Endothelial cell of hepatic sinusoid (primary cell): ENCODE data around the gene BDKRB2.

Experiments used
- in situ Hi-C: cut with HindIII; loops from 2 replicates; pipeline ENCODE4 v1.10.0; 2017; ENCODE audit warnings: low sequenced_read_pairs

Gene BDKRB2

DNA sequence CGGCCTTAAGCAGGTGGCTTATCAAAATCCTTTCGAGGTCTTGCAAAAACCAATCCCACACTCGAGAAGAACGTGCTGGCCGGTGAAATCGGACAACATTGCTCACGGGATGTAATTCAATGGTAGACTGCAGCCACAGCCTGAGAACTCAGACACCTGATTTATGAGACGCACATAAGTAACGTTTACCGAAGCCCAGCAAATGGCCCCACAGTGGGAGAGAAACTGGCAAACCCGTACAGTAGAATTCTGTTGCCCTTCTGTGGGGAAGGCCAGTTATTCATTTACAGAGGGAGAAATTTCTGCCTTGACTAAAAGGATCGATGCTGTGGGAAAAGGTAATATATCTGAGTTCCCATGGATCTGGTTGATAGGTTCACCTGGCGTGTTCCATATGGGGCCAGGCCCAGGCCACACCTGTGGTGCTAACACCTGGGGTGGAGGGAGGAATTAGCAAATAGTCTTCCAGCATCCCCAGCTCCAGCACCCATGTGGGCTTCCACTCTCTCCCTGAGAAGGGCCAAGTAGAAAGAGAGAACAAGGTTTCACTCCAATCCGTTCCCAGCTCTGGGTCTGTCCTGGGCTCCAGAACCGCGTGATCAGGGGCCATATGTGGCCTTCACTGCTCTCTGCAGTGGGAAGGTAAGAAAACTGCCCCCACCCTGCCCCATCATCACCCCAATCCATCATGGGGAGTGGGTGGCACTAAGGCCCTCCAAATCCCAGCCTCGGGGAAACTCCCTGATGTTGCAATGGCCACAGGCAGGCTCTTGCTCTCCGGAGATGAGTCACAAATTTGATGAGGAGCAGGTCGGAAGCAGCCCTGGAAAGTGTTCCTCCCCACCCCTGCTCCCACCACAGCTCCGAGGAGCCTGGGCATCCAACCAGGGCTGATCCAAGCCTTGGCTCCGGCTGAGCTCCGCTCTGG lies 64.1 kb downstream of the BDKRB2 start:
- in situ Hi-C loops: no loop called here

GRCh38 chr14:96269359-96269710 lies 64.7 kb downstream of the BDKRB2 start:
- in situ Hi-C loops: no loop called here

DNA sequence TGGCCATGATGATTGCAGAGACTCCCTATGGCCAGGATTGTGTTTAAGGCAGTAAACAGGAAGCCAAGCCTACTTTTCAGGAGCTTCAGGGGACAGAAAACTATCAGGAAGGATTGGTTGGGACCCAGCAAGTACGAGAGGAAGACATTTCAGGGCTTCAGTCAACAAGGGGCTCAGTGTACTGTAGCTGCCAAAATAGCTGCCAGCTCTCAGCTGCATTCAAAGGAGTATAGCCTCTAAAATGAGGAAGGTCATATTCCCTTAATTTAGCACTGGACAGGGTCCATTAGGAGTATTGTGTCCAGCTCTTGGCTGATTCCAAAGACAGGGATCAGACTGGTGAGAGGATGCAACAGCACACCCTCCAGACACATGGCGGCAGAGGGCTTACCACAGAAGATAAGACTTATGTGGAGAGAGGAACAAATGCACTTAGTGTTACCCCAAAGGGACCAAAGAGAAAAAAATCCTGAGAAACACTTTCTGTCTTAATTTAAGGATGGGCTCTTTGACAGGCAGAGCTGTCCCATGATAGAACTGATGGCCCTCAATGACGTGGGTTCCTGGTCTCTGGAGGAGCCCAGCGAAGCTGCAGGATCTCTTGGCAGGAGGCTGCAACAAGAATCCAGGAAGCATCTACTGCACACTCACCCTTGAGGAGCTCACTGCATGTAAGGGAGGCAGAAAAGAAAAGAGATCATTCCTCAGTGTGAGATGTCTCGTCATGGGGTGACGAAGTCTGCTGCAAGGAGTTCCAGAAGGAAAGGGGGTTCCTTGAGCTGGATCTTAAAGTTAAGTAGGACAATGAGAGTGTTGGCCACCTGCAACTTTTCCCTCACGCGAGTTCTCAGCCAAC lies 66.2 kb downstream of the BDKRB2 start:
- in situ Hi-C loops: loop anchor here (5.0 kb wide), 1 partner anchor 723 kb away; no protein-coding TSS in a partner anchor

- in situ Hi-C loops: loop anchor here (5.0 kb wide), 1 partner anchor 724 kb away; no protein-coding TSS in a partner anchor
Observed at GRCh38 chr14:96271421-96271762, 66.8 kb downstream of the BDKRB2 start.

DNA sequence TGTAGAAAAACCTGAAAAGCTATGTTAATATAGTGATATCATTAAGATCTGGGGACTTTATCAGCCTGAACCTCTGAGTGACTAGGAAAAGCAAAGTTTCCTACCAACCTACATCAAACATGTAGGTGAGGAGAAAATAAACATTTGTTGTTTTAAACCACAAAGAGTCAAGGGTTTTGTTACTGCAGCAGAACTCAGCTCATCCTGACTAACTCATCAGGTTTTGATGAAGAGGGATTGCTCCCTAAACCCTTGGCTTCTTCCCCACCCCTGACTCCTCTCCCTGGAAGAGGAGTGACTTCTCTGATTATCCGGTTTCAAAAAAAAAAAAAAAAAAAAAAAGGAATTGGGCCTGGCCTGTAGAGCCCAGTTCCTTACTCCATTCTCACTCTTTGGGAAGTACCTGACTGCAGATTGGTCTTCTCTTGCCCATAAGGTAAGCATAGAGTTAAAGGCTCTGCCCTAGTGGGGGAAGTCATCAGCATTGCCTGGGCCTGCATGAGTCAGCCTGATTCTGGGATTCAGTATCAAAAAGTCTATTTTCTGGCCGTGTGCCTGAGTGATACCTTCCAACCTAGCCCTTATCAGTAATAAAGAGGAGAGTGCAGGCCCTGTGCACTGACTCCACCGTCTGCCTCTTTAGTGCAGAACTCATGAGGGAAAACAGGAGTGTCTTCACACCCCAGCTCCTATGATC lies 68.3 kb downstream of the BDKRB2 start:
- in situ Hi-C loops: loop anchor here (5.0 kb wide), 1 partner anchor 726 kb away; no protein-coding TSS in a partner anchor

- in situ Hi-C loops: loop anchor here (5.0 kb wide), 1 partner anchor 726 kb away; no protein-coding TSS in a partner anchor
Observed at GRCh38 chr14:96273629-96274028, 69.0 kb downstream of the BDKRB2 start.

- in situ Hi-C loops: loop anchor here (5.0 kb wide), 1 partner anchor 727 kb away; no protein-coding TSS in a partner anchor
Observed at GRCh38 chr14:96274122-96274521, 69.5 kb downstream of the BDKRB2 start.

- in situ Hi-C loops: loop anchor here (5.0 kb wide), 1 partner anchor 727 kb away; no protein-coding TSS in a partner anchor
Observed at GRCh38 chr14:96274543-96274942, 69.9 kb downstream of the BDKRB2 start.

DNA sequence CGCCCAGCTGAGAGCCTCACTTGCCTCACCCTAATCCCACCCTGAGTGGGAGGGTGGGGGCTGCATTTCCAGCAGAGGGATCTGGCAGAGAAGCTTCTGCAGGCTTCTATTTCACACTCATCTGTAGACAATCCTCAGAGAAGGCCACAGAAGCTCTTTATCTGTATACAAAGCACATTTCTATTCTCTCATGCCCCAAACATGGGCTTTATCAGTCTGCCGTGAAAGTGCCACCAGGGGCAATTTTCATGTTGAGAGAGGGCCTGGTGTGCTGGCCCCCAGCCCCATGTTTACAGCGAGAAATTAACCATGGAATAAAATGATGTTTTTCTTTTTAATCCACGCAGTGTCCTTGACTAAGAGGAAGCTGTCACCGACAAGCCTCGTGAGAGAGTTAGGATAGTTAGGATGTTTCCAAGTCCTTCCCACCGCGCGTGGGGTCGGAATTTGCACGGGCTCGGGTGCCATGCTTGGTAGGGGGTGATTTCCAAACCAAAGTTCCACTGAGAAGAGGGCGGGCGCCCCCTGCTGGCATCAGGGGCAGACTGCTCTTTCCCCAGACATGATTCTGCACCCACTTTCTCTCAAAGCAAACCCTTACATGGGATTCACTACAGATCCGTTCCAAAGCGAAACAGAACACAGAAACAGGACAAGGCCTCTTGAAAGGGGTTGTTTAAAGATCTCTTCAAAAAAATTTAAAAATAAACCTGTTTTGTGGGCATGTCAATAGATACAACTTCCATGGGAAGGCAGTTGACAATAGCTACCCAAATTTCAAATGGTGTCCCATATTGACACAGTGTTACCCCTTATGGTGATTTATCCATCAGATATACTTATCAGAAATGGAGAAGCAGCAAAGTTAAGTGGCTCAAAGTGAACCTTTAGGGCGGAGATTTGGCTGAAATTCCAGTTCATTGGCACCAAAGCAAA lies 70.8 kb downstream of the BDKRB2 start:
- in situ Hi-C loops: no loop called here

DNA sequence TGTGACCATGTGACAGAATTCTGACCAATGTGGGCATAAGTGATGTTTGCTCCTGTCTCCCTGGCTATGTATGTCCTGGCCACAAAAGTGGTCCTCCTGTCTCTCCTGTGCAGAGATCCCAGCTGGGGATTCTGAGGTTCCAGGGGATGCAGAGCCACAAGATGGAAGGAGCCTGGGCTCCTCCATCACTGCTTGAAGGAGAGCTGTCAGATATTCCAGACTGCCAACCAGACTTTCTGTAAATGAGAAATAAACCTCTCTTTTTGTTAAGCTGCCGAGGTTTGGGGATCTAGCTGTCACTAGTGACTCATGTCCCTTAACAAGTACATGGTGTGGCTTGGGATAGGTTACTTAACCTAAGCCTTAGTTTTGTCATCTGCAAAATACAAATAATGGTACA lies 73.3 kb downstream of the BDKRB2 start:
- in situ Hi-C loops: no loop called here

GRCh38 chr14:96279564-96279963 lies 74.9 kb downstream of the BDKRB2 start:
- in situ Hi-C loops: no loop called here

GRCh38 chr14:96280104-96280503 lies 75.5 kb downstream of the BDKRB2 start:
- in situ Hi-C loops: no loop called here

DNA sequence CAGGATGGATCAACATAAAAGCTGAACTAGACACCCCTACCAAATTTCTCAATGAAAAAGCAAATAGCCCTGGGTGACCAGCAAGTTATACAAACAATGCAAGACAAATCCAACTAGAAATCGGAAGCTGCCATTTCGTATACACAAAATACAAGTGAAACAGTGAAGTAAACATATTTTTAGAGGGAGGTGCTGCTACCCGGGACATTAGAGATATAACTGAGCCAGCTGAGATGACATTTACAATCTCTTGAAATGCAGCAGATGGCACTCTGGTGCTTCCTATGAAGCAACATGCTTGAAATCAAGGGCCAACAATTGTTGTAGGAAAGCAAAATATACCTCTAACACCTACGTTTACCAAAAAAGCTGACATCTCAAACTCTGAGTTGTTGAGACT lies 76.8 kb downstream of the BDKRB2 start:
- in situ Hi-C loops: no loop called here

- in situ Hi-C loops: no loop called here
Observed at GRCh38 chr14:96284008-96284407, 79.4 kb downstream of the BDKRB2 start.

- in situ Hi-C loops: no loop called here
Observed at GRCh38 chr14:96284430-96284829, 79.8 kb downstream of the BDKRB2 start.

DNA sequence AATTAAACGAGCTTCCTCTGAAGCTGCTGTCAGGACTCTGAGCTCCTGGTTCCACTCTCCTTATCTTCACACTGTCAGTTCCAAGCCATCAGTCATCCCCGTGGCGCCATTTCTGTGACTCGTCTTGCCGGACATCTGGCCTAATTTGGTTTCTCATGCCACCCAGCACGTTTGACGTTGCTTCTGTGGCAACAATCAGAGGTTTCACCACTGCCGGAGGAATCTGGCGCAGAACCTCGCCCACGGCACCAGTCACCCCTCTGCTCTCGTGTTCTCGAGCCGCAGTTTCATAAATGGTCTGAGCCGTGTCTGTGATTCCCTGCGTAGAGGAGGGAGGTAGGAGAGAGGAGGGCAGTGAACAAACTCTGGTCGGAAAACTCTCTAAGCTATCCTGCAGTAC lies 81.0 kb downstream of the BDKRB2 start:
- in situ Hi-C loops: no loop called here

DNA sequence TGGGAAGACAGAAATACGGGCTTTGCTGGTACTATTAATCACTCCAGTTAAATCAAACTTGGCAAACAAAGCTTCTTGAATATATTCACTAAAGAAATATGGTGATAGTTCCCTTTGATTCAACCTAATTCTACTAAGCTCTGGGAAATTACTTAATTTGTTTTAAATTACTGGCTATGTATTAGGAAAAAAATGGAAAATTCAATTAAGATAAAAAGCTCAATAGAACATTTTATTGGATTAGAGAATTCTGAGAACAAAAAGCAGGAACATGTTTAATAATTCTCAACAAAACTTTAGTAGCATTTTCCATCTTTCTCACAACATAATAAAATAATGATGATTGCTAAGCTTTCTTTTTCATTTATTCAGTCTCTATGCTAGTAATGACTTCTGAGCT lies 81.6 kb downstream of the BDKRB2 start:
- in situ Hi-C loops: no loop called here

DNA sequence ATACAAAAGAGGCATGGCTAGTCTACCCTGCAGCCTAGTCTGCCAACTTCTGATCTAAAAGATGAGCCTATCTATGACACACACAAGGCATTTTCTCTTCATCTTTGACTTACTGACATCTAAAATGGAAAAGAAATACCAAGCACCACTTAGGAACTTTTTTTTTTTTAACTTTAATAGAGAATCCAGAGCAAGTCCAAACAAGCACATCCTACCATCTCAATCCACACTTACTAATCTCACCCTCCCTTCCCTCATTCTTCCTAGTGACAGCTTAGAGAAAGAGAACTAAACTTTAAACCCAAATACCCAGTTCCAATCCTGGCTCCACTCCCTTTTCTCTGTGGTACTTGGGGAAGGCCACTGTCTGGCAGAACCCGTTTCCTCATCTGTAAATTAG lies 83.2 kb downstream of the BDKRB2 start:
- in situ Hi-C loops: no loop called here
